ENCODE measurements around the gene PDE3B.
"Not testable (repeated sequence)": the region's sequence is repeated elsewhere in the genome, so short reads cannot be mapped to it uniquely, and the experiment has no call there.

Gene PDE3B

DNA sequence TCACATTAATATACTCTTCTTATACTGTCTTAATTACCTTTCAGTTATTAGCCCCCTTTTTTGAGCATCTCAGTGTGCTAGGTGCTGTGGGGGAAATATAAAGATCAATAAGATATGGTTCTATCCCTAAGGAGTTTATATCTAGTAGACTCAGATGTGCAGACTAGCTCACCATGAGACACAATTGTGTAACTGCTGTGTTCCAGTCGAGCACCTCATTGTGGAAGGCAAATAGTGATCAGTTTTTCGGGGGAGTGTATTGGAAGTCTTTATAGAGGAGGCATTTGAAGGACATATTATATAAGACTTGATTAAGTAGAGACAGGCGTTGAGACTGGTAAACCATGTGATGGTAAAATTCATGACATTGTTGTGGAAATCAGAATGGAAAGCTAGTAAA is 11.8 kb downstream of the PDE3B start:
- TF ChIP-seq, protein P1, sequence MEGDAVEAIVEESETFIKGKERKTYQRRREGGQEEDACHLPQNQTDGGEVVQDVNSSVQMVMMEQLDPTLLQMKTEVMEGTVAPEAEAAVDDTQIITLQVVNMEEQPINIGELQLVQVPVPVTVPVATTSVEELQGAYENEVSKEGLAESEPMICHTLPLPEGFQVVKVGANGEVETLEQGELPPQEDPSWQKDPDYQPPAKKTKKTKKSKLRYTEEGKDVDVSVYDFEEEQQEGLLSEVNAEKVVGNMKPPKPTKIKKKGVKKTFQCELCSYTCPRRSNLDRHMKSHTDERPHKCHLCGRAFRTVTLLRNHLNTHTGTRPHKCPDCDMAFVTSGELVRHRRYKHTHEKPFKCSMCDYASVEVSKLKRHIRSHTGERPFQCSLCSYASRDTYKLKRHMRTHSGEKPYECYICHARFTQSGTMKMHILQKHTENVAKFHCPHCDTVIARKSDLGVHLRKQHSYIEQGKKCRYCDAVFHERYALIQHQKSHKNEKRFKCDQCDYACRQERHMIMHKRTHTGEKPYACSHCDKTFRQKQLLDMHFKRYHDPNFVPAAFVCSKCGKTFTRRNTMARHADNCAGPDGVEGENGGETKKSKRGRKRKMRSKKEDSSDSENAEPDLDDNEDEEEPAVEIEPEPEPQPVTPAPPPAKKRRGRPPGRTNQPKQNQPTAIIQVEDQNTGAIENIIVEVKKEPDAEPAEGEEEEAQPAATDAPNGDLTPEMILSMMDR (IDR thresholded peaks at IDR 0.05; ENCODE audit: insufficient read depth, low read length, missing control alignments), result no peak
- POLR2A ChIA-PET, result no interaction called here
- CTCF ChIA-PET, result no interaction called here

DNA sequence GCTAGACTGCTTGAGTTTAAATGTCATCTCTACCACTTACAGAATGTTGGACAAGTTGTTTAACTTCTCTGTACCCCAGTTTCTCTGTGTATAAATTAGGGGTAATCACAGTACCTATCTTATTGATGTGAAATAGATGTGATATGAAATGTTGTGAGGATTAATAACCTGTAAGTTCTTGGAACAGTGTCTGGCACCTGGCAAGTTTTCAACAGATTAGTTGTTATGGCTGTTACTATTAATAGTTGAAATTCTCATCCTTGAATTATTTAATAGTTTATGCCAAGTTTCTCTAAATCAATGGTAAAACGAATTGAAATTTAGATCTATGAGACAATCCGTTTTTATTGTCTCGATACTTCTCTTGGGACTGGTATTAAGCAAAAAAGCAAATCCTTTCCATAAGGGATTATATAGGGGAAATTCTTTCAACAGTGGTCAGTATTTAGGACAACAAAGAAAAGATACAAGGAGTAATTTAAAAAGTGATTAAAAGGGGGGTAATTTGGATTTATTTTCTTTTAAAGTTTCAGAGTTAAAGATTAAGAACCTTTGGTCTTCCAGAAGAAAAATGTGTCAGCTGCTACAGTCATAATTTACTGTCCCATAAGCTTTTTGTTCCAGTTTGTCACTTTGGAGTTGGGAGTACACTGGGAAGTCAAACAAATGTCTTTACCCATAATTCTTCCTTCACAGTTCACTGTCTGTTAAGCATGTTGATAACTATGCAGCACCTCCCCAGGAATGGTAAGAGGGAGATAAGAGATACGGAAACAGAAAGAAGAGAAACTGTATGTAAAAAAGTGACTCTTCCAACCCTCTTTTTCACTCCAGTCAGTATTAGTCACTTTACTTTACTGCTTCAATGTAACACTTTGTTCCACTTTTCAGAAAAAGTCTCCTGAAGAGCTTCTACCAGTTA is 13.2 kb downstream of the PDE3B start:
- ChIA-PET CTCF (no interaction called here), POLR2A (no interaction called here)
- TF ChIP-seq, protein P1 (IDR thresholded peaks at IDR 0.05; ENCODE audit: insufficient read depth, low read length, missing control alignments), result no peak
- no peak for DNase-seq (ENCODE audit: low read depth, low spot score)
- H3K4me3 ChIP-seq (ENCODE audit: low read depth, low read length), result no peak overlapping the region

More for the DNA sequence above, 11.8 kb downstream of the PDE3B start:
- H3K4me3 ChIP-seq (ENCODE audit: low read depth, low read length), result no peak overlapping the region
- no peak for DNase-seq (ENCODE audit: low read depth, low spot score)

DNA sequence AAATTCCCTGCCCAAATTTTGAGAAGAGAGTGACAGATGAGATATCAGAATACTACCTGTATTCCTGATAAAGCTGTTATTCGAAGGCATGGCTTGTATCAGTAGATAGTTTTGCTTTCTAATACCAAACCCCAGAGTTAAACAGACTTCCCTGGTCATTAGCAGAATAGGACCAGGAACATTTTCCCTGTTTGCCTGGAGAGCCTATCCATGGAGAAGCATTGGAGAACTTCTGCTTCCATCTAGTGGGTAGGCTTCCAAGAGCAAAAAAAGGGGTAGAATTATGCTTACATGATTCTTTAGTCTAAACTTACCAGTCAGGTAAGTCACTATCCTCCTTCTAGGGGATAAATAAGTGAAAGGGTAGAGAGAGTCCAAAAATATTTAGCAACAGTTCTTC is 14.2 kb downstream of the PDE3B start:
- ChIA-PET CTCF (no interaction called here), POLR2A (no interaction called here)
- TF ChIP-seq, protein P1 (IDR thresholded peaks at IDR 0.05; ENCODE audit: insufficient read depth, low read length, missing control alignments), result no peak
- H3K4me3 ChIP-seq (ENCODE audit: low read depth, low read length), result no peak overlapping the region
- DNase-seq (ENCODE audit: low read depth, low spot score), result no peak

DNA sequence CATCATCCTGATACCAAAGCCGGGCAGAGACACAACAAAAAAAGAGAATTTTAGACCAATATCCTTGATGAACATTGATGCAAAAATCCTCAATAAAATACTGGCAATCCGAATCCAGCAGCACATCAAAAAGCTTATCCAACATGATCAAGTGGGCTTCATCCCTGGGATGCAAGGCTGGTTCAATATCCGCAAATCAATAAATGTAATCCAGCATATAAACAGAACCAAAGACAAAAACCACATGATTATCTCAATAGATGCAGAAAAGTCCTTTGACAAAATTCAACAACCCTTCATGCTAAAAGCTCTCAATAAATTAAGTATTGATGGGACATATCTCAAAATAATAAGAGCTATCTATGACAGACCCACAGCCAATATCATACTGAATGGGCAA is 21.3 kb downstream of the PDE3B start:
- POLR2A ChIA-PET; DNase-seq (ENCODE audit: low read depth, low spot score); CTCF ChIA-PET; H3K4me3 ChIP-seq (ENCODE audit: low read depth, low read length): not testable (repeated sequence)

DNA sequence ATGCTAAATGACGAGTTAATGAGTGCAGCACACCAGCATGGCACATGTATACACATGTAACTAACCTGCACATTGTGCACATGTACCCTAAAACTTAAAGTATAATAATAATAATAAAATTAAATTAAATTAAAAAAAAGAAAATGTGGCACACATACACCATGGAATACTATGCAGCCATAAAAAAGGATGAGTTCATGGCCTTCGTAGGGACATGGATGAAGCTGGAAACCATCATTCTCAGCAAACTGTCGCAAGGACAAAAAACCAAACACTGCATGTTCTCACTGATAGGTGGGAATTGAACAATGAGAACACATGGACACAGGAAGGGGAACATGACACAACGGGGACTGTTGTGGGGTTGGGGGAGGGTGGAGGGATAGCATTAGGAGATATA is 23.7 kb downstream of the PDE3B start:
- POLR2A ChIA-PET; DNase-seq (ENCODE audit: low read depth, low spot score); CTCF ChIA-PET; H3K4me3 ChIP-seq (ENCODE audit: low read depth, low read length): not testable (repeated sequence)

DNA sequence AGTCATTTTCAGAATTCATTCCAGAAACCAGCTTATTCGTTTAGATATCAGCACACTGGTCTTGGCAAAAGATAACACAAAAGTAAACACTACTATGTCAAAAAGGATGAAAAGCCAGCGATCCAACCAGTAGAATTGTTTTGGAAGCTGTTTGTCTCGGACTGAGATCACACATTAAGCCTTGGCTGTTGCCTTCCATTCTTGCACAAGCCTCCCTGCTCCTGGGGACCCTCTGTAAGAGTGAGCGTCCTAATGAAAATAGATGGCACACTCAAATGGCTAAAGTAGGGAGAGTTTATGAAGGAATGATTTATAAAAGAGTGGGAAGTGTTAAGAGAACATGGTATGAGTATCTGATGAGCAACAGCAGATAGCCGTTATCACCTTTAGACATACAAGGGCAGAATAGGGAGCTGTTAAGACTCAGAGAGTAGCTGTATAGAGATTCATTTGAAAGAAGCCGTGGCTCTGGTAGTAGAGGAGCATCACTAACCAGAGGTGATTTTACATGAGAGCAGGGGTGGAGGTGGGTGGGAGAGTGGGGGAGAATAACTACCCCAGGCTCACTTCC is 25.2 kb downstream of the PDE3B start:
- POLR2A ChIA-PET, result no interaction called here
- TF ChIP-seq, protein P1 (IDR thresholded peaks at IDR 0.05; ENCODE audit: insufficient read depth, low read length, missing control alignments), result no peak
- DNase-seq (ENCODE audit: low read depth, low spot score), result no peak
- H3K4me3 ChIP-seq (ENCODE audit: low read depth, low read length), result no peak overlapping the region
- CTCF ChIA-PET, result no interaction called here

DNA sequence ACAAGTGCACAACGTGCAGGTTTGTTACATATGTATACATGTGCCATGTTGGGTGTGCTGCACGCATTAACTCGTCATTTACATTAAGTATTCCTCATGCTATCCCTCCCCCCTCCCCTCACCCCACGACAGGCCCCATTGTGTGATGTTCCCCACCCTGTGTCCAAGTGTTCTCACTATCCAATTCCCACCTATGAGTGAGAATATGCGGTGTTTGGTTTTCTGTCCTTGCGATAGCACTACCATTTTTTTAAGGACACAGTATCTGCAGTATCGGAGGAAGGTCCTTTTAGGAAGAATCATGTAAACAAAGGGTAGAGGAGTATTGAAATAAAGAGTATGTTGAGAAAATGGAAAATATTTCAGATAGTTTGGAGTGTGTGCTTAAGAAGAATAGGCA is 25.9 kb downstream of the PDE3B start:
- POLR2A ChIA-PET, result no interaction called here
- TF ChIP-seq, protein P1 (IDR thresholded peaks at IDR 0.05; ENCODE audit: insufficient read depth, low read length, missing control alignments), result no peak
- DNase-seq (ENCODE audit: low read depth, low spot score), result no peak
- no peak overlapping the region for H3K4me3 ChIP-seq (ENCODE audit: low read depth, low read length)
- CTCF ChIA-PET, result no interaction called here

All from AG04449 (cell line).